PFSK-1 (cell line): ENCODE measurements around the gene MAP3K6.

Experiments used
- FOXP2 ChIP-seq: optimal IDR thresholded peaks from 2 replicates; pipeline ENCODE3; 2011; ENCODE audit warnings: borderline replicate concordance, control low read depth, inconsistent platforms; ENCODE audit not compliant: insufficient read depth; ENCODE audit errors: extremely low read length, extremely low read depth
- POLR2AphosphoS5 ChIP-seq: IDR thresholded peaks from 2 replicates; pipeline ENCODE4 v1.6.1; 2012; ENCODE audit warnings: low read depth, mild to moderate bottlenecking, control low read depth, low read length, moderate library complexity
- REST ChIP-seq, 2 experiments: IDR thresholded peaks; 2 replicates each; pipeline versions ENCODE4 v1.6.1 to v1.8.0; 2011 to 2012; ENCODE audit warnings: low read depth in 2 of 2, low read length in 2 of 2, control low read depth in 1 of 2, inconsistent platforms in 1 of 2, mild to moderate bottlenecking in 1 of 2, moderate library complexity in 1 of 2; ENCODE audit not compliant: insufficient read depth in 1 of 2
- SIN3A ChIP-seq: IDR thresholded peaks from 2 replicates; pipeline ENCODE4 v1.6.1; 2012; ENCODE audit warnings: mild to moderate bottlenecking, low read length, moderate library complexity, borderline replicate concordance; ENCODE audit not compliant: insufficient read depth
- TAF1 ChIP-seq: IDR thresholded peaks from 2 replicates; pipeline ENCODE4 v1.6.1; 2012; ENCODE audit warnings: low read length, control low read depth, borderline replicate concordance; ENCODE audit not compliant: insufficient read depth

- TF ChIP-seq POLR2AphosphoS5 (no peak), TAF1 (no peak), REST (IDR thresholded peaks at IDR 0.05; ENCODE audit: insufficient read depth in 1 of 2, low read depth in 2 of 2, low read length in 2 of 2) (no peak), FOXP2 (no peak), SIN3A (no peak)
These were observed 37.2 kb upstream of the MAP3K6 start for GRCh38 chr1:27403931-27404330.
